ENCODE measurements around the gene PPP1R7.

Gene PPP1R7

GRCh38 chr2:241182531-241183133, 32.4 kb downstream of the PPP1R7 start:
- DNase-seq (no peak), ATAC-seq (replicated peaks) (no peak)
- Mint-ChIP-seq H3K36me3 (peaks cover 33 to 42% of the 10 kb centered on the region in 2 donors), H3K4me3 (no peak overlapping the region), H3K27me3 (no peaks in the 10 kb centered on the region), H3K4me1 (peaks cover 0 to 4% of the 10 kb centered on the region in 2 donors), H3K27ac (no peak overlapping the region), H3K9me3 (no peaks in the 10 kb centered on the region)

GRCh38 chr2:241183221-241183620, 33.0 kb downstream of the PPP1R7 start:
- Mint-ChIP-seq H3K9me3 (no peaks in the 10 kb centered on the region), H3K4me1 (peaks cover 0 to 4% of the 10 kb centered on the region in 2 donors), H3K4me3 (no peak overlapping the region), H3K27me3 (no peaks in the 10 kb centered on the region), H3K27ac (no peak overlapping the region), H3K36me3 (peaks cover 27 to 36% of the 10 kb centered on the region in 2 donors)
- DNase-seq (no peak), ATAC-seq (replicated peaks) (no peak)

- DNase-seq, result no peak
- Mint-ChIP-seq H3K9me3 (no peaks in the 10 kb centered on the region), H3K4me3 (no peak overlapping the region), H3K27ac (no peak overlapping the region), H3K4me1 (peaks cover 0 to 4% of the 10 kb centered on the region in 2 donors), H3K27me3 (no peaks in the 10 kb centered on the region), H3K36me3 (peaks cover 17 to 26% of the 10 kb centered on the region in 2 donors)
- no peak for ATAC-seq (replicated peaks)
Measured at GRCh38 chr2:241184901-241185300, 34.6 kb downstream of the PPP1R7 start.

GRCh38 chr2:241185961-241186360, 35.7 kb downstream of the PPP1R7 start:
- ATAC-seq (replicated peaks) (no peak), DNase-seq (no peak)
- peaks cover 0 to 4% of the 10 kb centered on the region in 2 donors for H3K4me1 Mint-ChIP-seq
- no peak overlapping the region for H3K27ac Mint-ChIP-seq
- H3K36me3 Mint-ChIP-seq, result peaks cover 15 to 26% of the 10 kb centered on the region in 2 donors
- no peak overlapping the region for H3K4me3 Mint-ChIP-seq
- no peaks in the 10 kb centered on the region for H3K27me3 Mint-ChIP-seq
- no peaks in the 10 kb centered on the region for H3K9me3 Mint-ChIP-seq

- ATAC-seq (replicated peaks) (no peak), DNase-seq (no peak)
- Mint-ChIP-seq H3K9me3 (no peaks in the 10 kb centered on the region), H3K4me1 (peaks cover 0 to 4% of the 10 kb centered on the region in 2 donors), H3K27ac (no peak overlapping the region), H3K27me3 (no peaks in the 10 kb centered on the region), H3K36me3 (peaks cover 11 to 15% of the 10 kb centered on the region in 2 donors), H3K4me3 (no peak overlapping the region)
Measured at GRCh38 chr2:241187101-241187917, 37.0 kb downstream of the PPP1R7 start.

GRCh38 chr2:241187918-241188234, 37.6 kb downstream of the PPP1R7 start:
- Mint-ChIP-seq H3K4me1 (peaks cover 0 to 4% of the 10 kb centered on the region in 2 donors), H3K9me3 (no peaks in the 10 kb centered on the region), H3K4me3 (no peak overlapping the region), H3K27me3 (no peaks in the 10 kb centered on the region), H3K27ac (no peak overlapping the region), H3K36me3 (peaks cover 9 to 11% of the 10 kb centered on the region in 2 donors)
- DNase-seq (no peak), ATAC-seq (replicated peaks) (no peak)

- Mint-ChIP-seq H3K27ac (no peak within 1 kb of the TSS), H3K4me3 (no peak within 1 kb of the TSS), H3K4me1 (peaks cover 0 to 4% of the 10 kb centered on the region in 2 donors), H3K9me3 (no peaks in the 10 kb centered on the region), H3K27me3 (no peaks in the 10 kb centered on the region), H3K36me3 (peaks cover 8 to 10% of the 10 kb centered on the region in 2 donors)
- DNase-seq (no peak), ATAC-seq (replicated peaks) (no peak)
Measured at GRCh38 chr2:241188361-241189092, 38.3 kb downstream of the PPP1R7 start, which contains the start of gene ANO7. Gene ANO7 (plus strand): TSS chr2:241188677. CDS start chr2:241190064, 1,387 bp downstream.

GRCh38 chr2:241189093-241189855, 39.0 kb downstream of the PPP1R7 start:
- ATAC-seq (replicated peaks), result no peak
- no peak overlapping the region for H3K4me3 Mint-ChIP-seq
- no peaks in the 10 kb centered on the region for H3K27me3 Mint-ChIP-seq
- no peaks in the 10 kb centered on the region for H3K9me3 Mint-ChIP-seq
- H3K27ac Mint-ChIP-seq, result no peak overlapping the region
- peaks cover 0 to 4% of the 10 kb centered on the region in 2 donors for H3K4me1 Mint-ChIP-seq
- peaks cover 5 to 7% of the 10 kb centered on the region in 2 donors for H3K36me3 Mint-ChIP-seq
- DNase-seq, result no peak

- no peak overlapping the region for H3K4me3 Mint-ChIP-seq
- DNase-seq (no peak), ATAC-seq (replicated peaks) (no peak)
- H3K36me3 Mint-ChIP-seq, result peaks cover 4% of the 10 kb centered on the region in 2 donors
- H3K4me1 Mint-ChIP-seq, result peaks cover 0 to 4% of the 10 kb centered on the region in 2 donors
- H3K27ac Mint-ChIP-seq, result no peak overlapping the region
- H3K27me3 Mint-ChIP-seq, result no peaks in the 10 kb centered on the region
- H3K9me3 Mint-ChIP-seq, result no peaks in the 10 kb centered on the region
Measured at GRCh38 chr2:241189856-241190201, 39.6 kb downstream of the PPP1R7 start.

- no peak overlapping the region for H3K4me3 Mint-ChIP-seq
- no peaks in the 10 kb centered on the region for H3K9me3 Mint-ChIP-seq
- H3K36me3 Mint-ChIP-seq, result peaks cover 0 to 3% of the 10 kb centered on the region in 2 donors
- ATAC-seq (replicated peaks) (peak in 1 of 2 donors; percentile 38), DNase-seq (no peak)
- peaks cover 0 to 4% of the 10 kb centered on the region in 2 donors for H3K4me1 Mint-ChIP-seq
- no peak overlapping the region for H3K27ac Mint-ChIP-seq
- H3K27me3 Mint-ChIP-seq, result no peaks in the 10 kb centered on the region
Measured at GRCh38 chr2:241190291-241190981, 40.2 kb downstream of the PPP1R7 start.

GRCh38 chr2:241191081-241191480, 40.8 kb downstream of the PPP1R7 start:
- H3K27ac Mint-ChIP-seq, result no peak overlapping the region
- H3K4me1 Mint-ChIP-seq, result peaks cover 0 to 4% of the 10 kb centered on the region in 2 donors
- H3K4me3 Mint-ChIP-seq, result no peak overlapping the region
- H3K9me3 Mint-ChIP-seq, result no peaks in the 10 kb centered on the region
- peaks cover 0 to 3% of the 10 kb centered on the region in 2 donors for H3K36me3 Mint-ChIP-seq
- ATAC-seq (replicated peaks) (no peak), DNase-seq (no peak)
- no peaks in the 10 kb centered on the region for H3K27me3 Mint-ChIP-seq

- no peaks in the 10 kb centered on the region for H3K36me3 Mint-ChIP-seq
- no peaks in the 10 kb centered on the region for H3K27me3 Mint-ChIP-seq
- H3K4me1 Mint-ChIP-seq, result no peaks in the 10 kb centered on the region
- H3K9me3 Mint-ChIP-seq, result no peaks in the 10 kb centered on the region
- no peak overlapping the region for H3K27ac Mint-ChIP-seq
- ATAC-seq (replicated peaks), result no peak
- no peak overlapping the region for H3K4me3 Mint-ChIP-seq
- DNase-seq, result no peak
Measured at GRCh38 chr2:241193271-241193670, 43.0 kb downstream of the PPP1R7 start.

GRCh38 chr2:241194811-241195210, 44.5 kb downstream of the PPP1R7 start:
- Mint-ChIP-seq H3K9me3 (no peaks in the 10 kb centered on the region), H3K4me1 (no peaks in the 10 kb centered on the region), H3K27me3 (no peaks in the 10 kb centered on the region), H3K36me3 (no peaks in the 10 kb centered on the region), H3K4me3 (no peak overlapping the region), H3K27ac (no peak overlapping the region)
- DNase-seq, result no peak
- ATAC-seq (replicated peaks), result no peak
